Measurements from ENCODE around the gene ZNF71. TPM values are rescaled to one million over a fixed set of nuclear protein-coding genes. Genes with fewer than 3 reads are reported as not detected.
A peak's percentile ranks its signal among the peaks of the same experiment; 100 is the strongest.

ZNF71 gene
- total RNA-seq, 3 donors from 2014 or later = 5.4 to 9.8 (median 8.9) TPM

- Histone ChIP-seq H3K27me3 (no peaks in the 10 kb centered on the region), H3K27ac (peak within 1 kb of the TSS; percentile 74 to 87), H3K4me3 (peak within 1 kb of the TSS; percentile 82 to 96 (median 90)), H3K36me3 (peaks cover 8% of the 10 kb centered on the region), H3K4me1 (no peaks in the 10 kb centered on the region), H3K9me3 (peaks cover 74 to 75% of the 10 kb centered on the region in 2 donors)
- TF ChIP-seq POLR2AphosphoS5 (IDR thresholded peaks at IDR 0.05) (peak; percentile 35 to 62 (median 59)), POLR2A (IDR thresholded peaks at IDR 0.05) (no peak)
- intact Hi-C loops (cut with DNase I; ENCODE audit: low total_unique reads) = no loop called here
- peak; percentile 91 to 95 for DNase-seq (ENCODE audit: low spot score in 2 of 2)
Measured at GRCh38 chr19:56567274-56568120, 27.6 kb upstream of the ZNF71 start, which contains the start of gene ZNF470. Gene ZNF470 (plus strand): TSS chr19:56567468. CDS start chr19:56570312, 2,844 bp downstream.

- no peaks in the 10 kb centered on the region for H3K4me1 ChIP-seq
- H3K36me3 ChIP-seq = peaks cover 26% of the 10 kb centered on the region
- no peak overlapping the region for H3K27ac ChIP-seq
- TF ChIP-seq POLR2A (IDR thresholded peaks at IDR 0.05) (no peak), POLR2AphosphoS5 (IDR thresholded peaks at IDR 0.05) (no peak), CTCF (IDR thresholded peaks at IDR 0.05) (no peak)
- no peaks in the 10 kb centered on the region for H3K27me3 ChIP-seq
- intact Hi-C loops (cut with DNase I; ENCODE audit: low total_unique reads) = no loop called here
- H3K9me3 ChIP-seq = peaks cover 91 to 93% of the 10 kb centered on the region in 2 donors
- H3K4me3 ChIP-seq = no peak overlapping the region
- no peak for DNase-seq (ENCODE audit: low spot score in 2 of 2)
Measured at GRCh38 chr19:56572589-56572988, 22.5 kb upstream of the ZNF71 start.

- Histone ChIP-seq H3K27ac (no peak overlapping the region), H3K27me3 (no peaks in the 10 kb centered on the region), H3K4me3 (no peak overlapping the region), H3K9me3 (peaks cover 93 to 99% of the 10 kb centered on the region in 2 donors), H3K4me1 (no peaks in the 10 kb centered on the region), H3K36me3 (peaks cover 26% of the 10 kb centered on the region)
- intact Hi-C loops (cut with DNase I; ENCODE audit: low total_unique reads) = no loop called here
- TF ChIP-seq POLR2A (IDR thresholded peaks at IDR 0.05) = no peak
- TF ChIP-seq CTCF (IDR thresholded peaks at IDR 0.05) = no peak
- no peak for TF ChIP-seq POLR2AphosphoS5 (IDR thresholded peaks at IDR 0.05)
- no peak for DNase-seq (ENCODE audit: low spot score in 2 of 2)
Measured at GRCh38 chr19:56573914-56574313, 21.2 kb upstream of the ZNF71 start.

- intact Hi-C loops (cut with DNase I; ENCODE audit: low total_unique reads) = no loop called here
- H3K4me3 ChIP-seq = peak overlapping the region in 1 of 3 donors; percentile 9
- H3K4me1 ChIP-seq = no peaks in the 10 kb centered on the region
- DNase-seq (ENCODE audit: low spot score in 2 of 2) = no peak
- H3K9me3 ChIP-seq = peaks cover 89 to 100% of the 10 kb centered on the region in 2 donors
- H3K27ac ChIP-seq = no peak overlapping the region
- H3K36me3 ChIP-seq = peaks cover 17% of the 10 kb centered on the region
- TF ChIP-seq CTCF (IDR thresholded peaks at IDR 0.05) (no peak), POLR2AphosphoS5 (IDR thresholded peaks at IDR 0.05) (no peak), POLR2A (IDR thresholded peaks at IDR 0.05) (no peak)
- H3K27me3 ChIP-seq = no peaks in the 10 kb centered on the region
Measured at GRCh38 chr19:56577719-56578602, 17.1 kb upstream of the ZNF71 start.

GRCh38 chr19:56594446-56594782 lies 688 bp upstream of the ZNF71 start:
- H3K9me3 ChIP-seq = peaks cover 0 to 18% of the 10 kb centered on the region in 2 donors
- intact Hi-C loops (cut with DNase I; ENCODE audit: low total_unique reads) = no loop called here
- peak overlapping the region; percentile 87 to 98 (median 93) for H3K4me3 ChIP-seq
- peak overlapping the region in 1 of 2 donors; percentile 48 for H3K27ac ChIP-seq
- no peak for DNase-seq (ENCODE audit: low spot score in 2 of 2)
- H3K36me3 ChIP-seq = no peaks in the 10 kb centered on the region
- TF ChIP-seq CTCF (IDR thresholded peaks at IDR 0.05) (no peak), POLR2AphosphoS5 (IDR thresholded peaks at IDR 0.05) (no peak), POLR2A (IDR thresholded peaks at IDR 0.05) (no peak)
- peaks cover 0 to 6% of the 10 kb centered on the region in 2 donors for H3K4me1 ChIP-seq
- no peaks in the 10 kb centered on the region for H3K27me3 ChIP-seq
